Measurements from ENCODE around the gene DLGAP1.
A peak's percentile ranks its signal among the peaks of the same experiment; 100 is the strongest.
"Not testable (repeated sequence)": the region's sequence is repeated elsewhere in the genome, so short reads cannot be mapped to it uniquely, and the experiment has no call there.

The DLGAP1 gene

GRCh38 chr18:4058179-4058578 lies 396.9 kb downstream of the DLGAP1 start:
- intact Hi-C loops (cut with DNase I) = no loop called here
- no peak for DNase-seq

GRCh38 chr18:4040391-4041092 lies 414.6 kb downstream of the DLGAP1 start:
- DNase-seq = no peak
- intact Hi-C loops (cut with DNase I) = no loop called here

GRCh38 chr18:4035521-4035920 lies 419.6 kb downstream of the DLGAP1 start:
- intact Hi-C loops (cut with DNase I) = no loop called here

GRCh38 chr18:4034815-4035214 lies 420.3 kb downstream of the DLGAP1 start:
- DNase-seq; intact Hi-C loops (cut with DNase I): not testable (repeated sequence)

More at GRCh38 chr18:4035521-4035920, 419.6 kb downstream of the DLGAP1 start:
- no peak for DNase-seq

- intact Hi-C loops (cut with DNase I) = no loop called here
- no peak for DNase-seq
Measured at GRCh38 chr18:4026542-4026941, 428.6 kb downstream of the DLGAP1 start.

GRCh38 chr18:4024702-4025101 lies 430.4 kb downstream of the DLGAP1 start:
- no peak for DNase-seq
- intact Hi-C loops (cut with DNase I) = no loop called here

- DNase-seq; intact Hi-C loops (cut with DNase I): not testable (repeated sequence)
Measured at GRCh38 chr18:4022749-4023148, 432.4 kb downstream of the DLGAP1 start.

GRCh38 chr18:4020026-4020425 lies 435.1 kb downstream of the DLGAP1 start:
- DNase-seq = no peak
- intact Hi-C loops (cut with DNase I) = no loop called here

GRCh38 chr18:4017480-4017879 lies 437.6 kb downstream of the DLGAP1 start:
- intact Hi-C loops (cut with DNase I) = no loop called here
- DNase-seq = no peak

GRCh38 chr18:4016391-4017049 lies 438.6 kb downstream of the DLGAP1 start:
- intact Hi-C loops (cut with DNase I) = no loop called here
- no peak for DNase-seq

- no peak for DNase-seq
- intact Hi-C loops (cut with DNase I) = loop anchor here (10.0 kb wide), 1 partner anchor 303 kb away; no protein-coding TSS in a partner anchor
Measured at GRCh38 chr18:4007846-4008245, 447.3 kb downstream of the DLGAP1 start.

- no peak for DNase-seq
- intact Hi-C loops (cut with DNase I) = loop anchor here (10.0 kb wide), 1 partner anchor 300 kb away; no protein-coding TSS in a partner anchor
Measured at GRCh38 chr18:4004183-4004829, 450.8 kb downstream of the DLGAP1 start.

- intact Hi-C loops (cut with DNase I) = loop anchor here (5.0 to 10.0 kb wide), 2 partner anchors 134 to 227 kb away; no protein-coding TSS in a partner anchor
- DNase-seq = peak in 10 of 42 donors; percentile 20 to 61 (median 44)
Measured at GRCh38 chr18:3998698-3999333, 456.3 kb downstream of the DLGAP1 start.

GRCh38 chr18:3995476-3996102 lies 459.5 kb downstream of the DLGAP1 start:
- DNase-seq = peak in 38 of 42 donors; percentile 17 to 82 (median 56)
- intact Hi-C loops (cut with DNase I) = loop anchor here (5.0 to 10.0 kb wide), 2 partner anchors 131 to 223 kb away; no protein-coding TSS in a partner anchor

GRCh38 chr18:3993941-3994687 lies 461.0 kb downstream of the DLGAP1 start:
- no peak for DNase-seq
- intact Hi-C loops (cut with DNase I) = loop anchor here (10.0 kb wide), 1 partner anchor 129 kb away; no protein-coding TSS in a partner anchor

- intact Hi-C loops (cut with DNase I) = no loop called here
- DNase-seq = no peak
Measured at GRCh38 chr18:3985664-3986063, 469.4 kb downstream of the DLGAP1 start.

- intact Hi-C loops (cut with DNase I) = no loop called here
- DNase-seq = no peak
Measured at GRCh38 chr18:3985020-3985419, 470.1 kb downstream of the DLGAP1 start.

- intact Hi-C loops (cut with DNase I) = no loop called here
- DNase-seq = peak in 1 of 42 donors; percentile 31
Measured at GRCh38 chr18:3984163-3984757, 470.8 kb downstream of the DLGAP1 start.

Data from head of caudate nucleus (tissue), 42 donors.